IMR-90 (cell line): ENCODE data around the gene SH2D1B. TPM values are rescaled to one million over a fixed set of nuclear protein-coding genes. Genes with fewer than 3 reads are reported as not detected.

Experiments
- ATAC-seq: fragments of 200-7000 bp; cut with Tn5 transposase; 2 replicates; pipeline ENCODE4 v1.9.1; 2020; ENCODE audit warnings: low read depth, mild to moderate bottlenecking, moderate library complexity
- BruUV-seq: library from RNA; stranded (reverse); fragments of 400-500 nt; replicated peaks from 2 replicates; lab custom pipeline; 2021; lab: Mats Ljungman, UMichigan
- CTCF ChIA-PET: fragments of 300-600 bp; formaldehyde crosslinking; extraction: SDS; loops from one replicate; lab custom pipeline; 2021; ENCODE audit warnings: antibody characterized with exemption; lab: Yijun Ruan, JAX
- POLR2A ChIA-PET: fragments of 300-600 bp; sonication (Branson Sonifier 250); formaldehyde crosslinking; loops from one replicate; lab custom pipeline; 2022; ENCODE audit warnings: antibody characterized with exemption; ENCODE audit not compliant: unreplicated experiment; lab: Charles Lee
- DNase-seq: peaks from one replicate; pipeline ENCODE4 v3.0.0; 2013
- H2AFZ ChIP-seq: replicated peaks from 2 replicates; pipeline ENCODE3; 2013; ENCODE audit warnings: low read length, mild to moderate bottlenecking; ENCODE audit not compliant: poor library complexity
- H2AK5ac ChIP-seq: 2 replicates; pipeline ENCODE4 v1.6.1; 2013; ENCODE audit warnings: low read depth, low read length, inconsistent platforms
- H2AK9ac ChIP-seq: replicated peaks from 2 replicates; pipeline ENCODE3; 2013; ENCODE audit warnings: mild to moderate bottlenecking, low read depth, low read length, moderate library complexity; ENCODE audit not compliant: poor library complexity
- H2BK120ac ChIP-seq: 2 replicates; pipeline ENCODE4 v1.6.1; 2013; ENCODE audit warnings: low read depth, low read length, inconsistent platforms
- H2BK15ac ChIP-seq: 3 replicates; pipeline ENCODE4 v1.6.1; 2013; ENCODE audit warnings: low read depth, low read length, inconsistent platforms
- H2BK20ac ChIP-seq: 2 replicates; pipeline ENCODE4 v1.6.1; 2013; ENCODE audit warnings: low read depth, mild to moderate bottlenecking, inconsistent platforms, low read length, moderate library complexity
- H2BK5ac ChIP-seq: 2 replicates; pipeline ENCODE4 v1.6.1; 2013; ENCODE audit warnings: mild to moderate bottlenecking, low read depth, low read length, inconsistent platforms; ENCODE audit not compliant: poor library complexity, severe bottlenecking
- H3K14ac ChIP-seq: replicated peaks from 2 replicates; pipeline ENCODE4 v1.6.1; 2013; ENCODE audit warnings: low read depth, low read length, inconsistent platforms
- H3K18ac ChIP-seq: 2 replicates; pipeline ENCODE4 v1.6.1; 2013; ENCODE audit warnings: low read depth, low read length, control low read depth
- H3K23ac ChIP-seq: 2 replicates; pipeline ENCODE4 v1.6.1; 2013; ENCODE audit warnings: low read depth, low read length, inconsistent platforms
- H3K27ac ChIP-seq: 2 replicates; pipeline ENCODE4 v1.5.1; 2013; ENCODE audit warnings: mild to moderate bottlenecking, control low read depth, low read length; ENCODE audit not compliant: insufficient read depth
- H3K27me3 ChIP-seq: 2 replicates; pipeline ENCODE4 v1.6.1; 2013; ENCODE audit warnings: low read length; ENCODE audit not compliant: control insufficient read depth, insufficient read depth
- H3K36me3 ChIP-seq: 2 replicates; pipeline ENCODE4 v1.6.1; 2013; ENCODE audit warnings: low read length, mixed read lengths; ENCODE audit not compliant: control insufficient read depth, insufficient read depth
- H3K4ac ChIP-seq: 2 replicates; pipeline ENCODE4 v1.6.1; 2013; ENCODE audit warnings: low read depth, low read length, inconsistent platforms
- H3K4me1 ChIP-seq: 2 replicates; pipeline ENCODE4 v1.6.1; 2013; ENCODE audit warnings: low read length, mixed read lengths; ENCODE audit not compliant: control insufficient read depth, insufficient read depth
- H3K4me2 ChIP-seq: 2 replicates; pipeline ENCODE4 v1.6.1; 2013; ENCODE audit warnings: low read depth, mild to moderate bottlenecking, control low read depth, low read length, moderate library complexity
- H3K4me3 ChIP-seq: 2 replicates; pipeline ENCODE4 v1.5.1; 2013; ENCODE audit warnings: low read depth, mild to moderate bottlenecking, control low read depth, low read length, moderate library complexity; ENCODE audit not compliant: insufficient read depth
- H3K56ac ChIP-seq: 2 replicates; pipeline ENCODE4 v1.6.1; 2013; ENCODE audit warnings: low read length, inconsistent platforms; ENCODE audit not compliant: insufficient read depth; ENCODE audit errors: extremely low read depth
- H3K79me1 ChIP-seq, 2 experiments: 2 replicates each; pipeline ENCODE4 v1.6.1; 2013; ENCODE audit warnings: low read length in 2 of 2, inconsistent platforms in 1 of 2, low read depth in 1 of 2
- H3K9ac ChIP-seq: 2 replicates; pipeline ENCODE4 v1.6.1; 2013; ENCODE audit warnings: low read depth, low read length, control low read depth
- H3K9me1 ChIP-seq: 2 replicates; pipeline ENCODE4 v1.6.1; 2013; ENCODE audit warnings: low read length, inconsistent platforms; ENCODE audit not compliant: insufficient read depth
- H3K9me3 ChIP-seq: 2 replicates; pipeline ENCODE4 v1.6.1; 2013; ENCODE audit warnings: low read length; ENCODE audit not compliant: control insufficient read depth, insufficient read depth
- H4K20me1 ChIP-seq: 2 replicates; pipeline ENCODE4 v1.6.1; 2013; ENCODE audit warnings: low read length, inconsistent platforms; ENCODE audit not compliant: insufficient read depth
- H4K5ac ChIP-seq: 2 replicates; pipeline ENCODE4 v1.6.1; 2013; ENCODE audit warnings: mild to moderate bottlenecking, low read depth, low read length, control low read depth
- H4K8ac ChIP-seq, 2 experiments: 2 replicates each; pipeline ENCODE4 v1.6.1; 2013; ENCODE audit warnings: low read depth in 2 of 2, low read length in 2 of 2, control low read depth in 1 of 2, inconsistent platforms in 1 of 2
- H4K91ac ChIP-seq: 2 replicates; pipeline ENCODE4 v1.6.1; 2013; ENCODE audit warnings: low read depth, low read length, inconsistent platforms; ENCODE audit not compliant: insufficient read depth
- BHLHE40 ChIP-seq: fragments of 150-350 bp; IDR thresholded peaks from 2 replicates; pipeline ENCODE4 v1.6.1; 2016; ENCODE audit warnings: mild to moderate bottlenecking, low read depth, low read length
- CEBPB ChIP-seq: IDR thresholded peaks from 2 replicates; pipeline ENCODE4 v1.6.1; 2012; ENCODE audit warnings: low read depth, low read length, improper control_type of control experiment
- CHD1 ChIP-seq: IDR thresholded peaks from 2 replicates; pipeline ENCODE4 v1.6.1; 2012; ENCODE audit warnings: low read depth, low read length, improper control_type of control experiment
- FOS ChIP-seq: fragments of 150-350 bp; IDR thresholded peaks from 2 replicates; pipeline ENCODE4 v1.6.1; 2016; ENCODE audit warnings: low read depth, low read length
- MAFK ChIP-seq: IDR thresholded peaks from 2 replicates; pipeline ENCODE4 v1.6.1; 2012; ENCODE audit warnings: low read depth, low read length, improper control_type of control experiment
- MAZ ChIP-seq: IDR thresholded peaks from 2 replicates; pipeline ENCODE4 v1.6.1; 2012; ENCODE audit warnings: low read depth, mild to moderate bottlenecking, low read length, improper control_type of control experiment, moderate library complexity, borderline replicate concordance
- MXI1 ChIP-seq: IDR thresholded peaks from 2 replicates; pipeline ENCODE4 v1.6.1; 2012; ENCODE audit warnings: low read depth, mild to moderate bottlenecking, low read length, moderate library complexity, borderline replicate concordance
- NFE2L2 ChIP-seq: fragments of 150-350 bp; IDR thresholded peaks from 2 replicates; pipeline ENCODE4 v1.6.1; 2016; ENCODE audit warnings: low read depth, mild to moderate bottlenecking, low read length
- POLR2A ChIP-seq: IDR thresholded peaks from 2 replicates; pipeline ENCODE4 v1.6.1; 2012; ENCODE audit warnings: mild to moderate bottlenecking, low read depth, low read length
- RAD21 ChIP-seq: IDR thresholded peaks from 2 replicates; pipeline ENCODE4 v1.6.1; 2012; ENCODE audit warnings: low read length, improper control_type of control experiment
- RCOR1 ChIP-seq: IDR thresholded peaks from 2 replicates; pipeline ENCODE4 v1.6.1; 2012; ENCODE audit warnings: mild to moderate bottlenecking, low read length, improper control_type of control experiment; ENCODE audit not compliant: insufficient replicate concordance
- RFX5 ChIP-seq: IDR thresholded peaks from 2 replicates; pipeline ENCODE4 v1.8.0; 2012; ENCODE audit warnings: low read depth, mild to moderate bottlenecking, low read length, moderate library complexity
- SMC3 ChIP-seq: fragments of 150-350 bp; IDR thresholded peaks from 2 replicates; pipeline ENCODE4 v1.6.1; 2016; ENCODE audit warnings: low read depth, mild to moderate bottlenecking, antibody characterized with exemption, low read length, moderate library complexity
- WGBS, 2 experiments: methylation state at CpG; one replicate each; pipeline versions ENCODE4 v1.1.5 to v1.1.7; 2013; ENCODE audit warnings: missing lambda C conversion rate in 2 of 2; ENCODE audit not compliant: insufficient read length in 1 of 2; ENCODE audit errors: extremely low coverage in 2 of 2; 5-methylcytosine and 5-hydroxymethylcytosine counted together
- dilution Hi-C: fragments of 300-500 bp; cut with HindIII; formaldehyde crosslinking; loops from one replicate; pipeline ENCODE4 v1.14.3; 2018; ENCODE audit warnings: low sequenced_read_pairs; ENCODE audit not compliant: unreplicated experiment
- in situ Hi-C: fragments of 300-500 bp; cut with MboI; formaldehyde crosslinking; loops from 3 replicates; pipeline ENCODE4 v1.14.3; 2019; ENCODE audit warnings: low sequenced_read_pairs, inconsistent platforms, mixed read lengths
- intact Hi-C: fragments of 100-400 bp; cut with micrococcal nuclease; formaldehyde crosslinking; loops from 2 replicates; pipeline ENCODE4 v1.10.0; 2022
- polyA plus RNA-seq, 3 experiments: library from polyadenylated mRNA; depleted of rRNA; stranded (reverse); fragments of >200 nt; gene quantifications; 2 replicates each; pipeline ENCODE4 v1.2.3, GENCODE V29; 2012; ENCODE audit warnings: low replicate concordance in 1 of 3
- total RNA-seq: library from RNA; depleted of rRNA; stranded (reverse); fragments of >200 nt; gene quantifications from 2 replicates; pipeline ENCODE4 v1.2.3, GENCODE V29; 2012
- TF ChIP-seq, protein P1 (sequence below): fragments of 150-350 bp; IDR thresholded peaks from 2 replicates; pipeline ENCODE4 v1.6.1; 2017; ENCODE audit warnings: mild to moderate bottlenecking, antibody characterized with exemption, low read length, low read depth
- TF ChIP-seq, protein P2 (sequence below): fragments of 150-350 bp; IDR thresholded peaks from 2 replicates; pipeline ENCODE4 v1.6.1; 2016; ENCODE audit warnings: low read depth, mild to moderate bottlenecking, low read length, moderate library complexity, borderline replicate concordance
- TF ChIP-seq, protein P3 (sequence below): conservative IDR thresholded peaks from 2 replicates; pipeline ENCODE4 v1.5.1; 2012; ENCODE audit warnings: mild to moderate bottlenecking, low read depth, low read length, improper control_type of control experiment

The SH2D1B gene
- total and polyA plus RNA-seq, 2 of the 4 experiments (the other 2 are of a cell fraction): 0.03 to 0.18 TPM

DNA sequence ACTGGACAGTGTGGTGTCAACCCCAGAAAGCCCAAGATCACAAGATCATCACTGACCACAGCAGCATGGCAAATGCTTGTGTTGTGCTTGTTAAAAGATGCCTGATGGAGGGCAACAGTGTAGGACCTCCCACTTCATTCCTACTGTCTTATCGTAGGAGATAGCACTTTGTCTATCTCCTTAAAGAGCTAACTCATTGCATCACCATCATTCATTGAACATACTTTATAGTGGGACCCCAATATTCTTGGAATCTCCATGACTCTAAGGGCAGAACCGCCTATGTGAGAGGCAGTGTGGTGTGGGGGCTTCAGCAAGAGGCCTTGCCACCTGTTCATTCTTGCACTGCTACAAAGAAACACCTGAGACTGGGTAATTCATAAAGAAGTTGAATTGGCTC is 5.0 kb upstream of the SH2D1B start:
- no peak overlapping the region for H3K4me2 ChIP-seq
- no peak overlapping the region for H3K4ac ChIP-seq
- H3K27ac ChIP-seq: no peak overlapping the region
- no peak overlapping the region for H2BK5ac ChIP-seq
- in situ Hi-C loops: no loop called here
- H3K9ac ChIP-seq: no peak overlapping the region
- H3K56ac ChIP-seq: no peak overlapping the region
- DNase-seq (no peak), ATAC-seq (no peak)
- POLR2A ChIA-PET: no interaction called here
- dilution Hi-C loops: no loop called here
- no peak overlapping the region for H2BK15ac ChIP-seq
- H3K79me1 ChIP-seq: no peaks in the 10 kb centered on the region
- WGBS, 2 experiments: no CpG with 5 or more reads among the region's 2 CpGs
- intact Hi-C loops: no loop called here
- no peak overlapping the region for H4K91ac ChIP-seq
- H2BK120ac ChIP-seq: no peak overlapping the region
- H3K18ac ChIP-seq: no peak overlapping the region
- H3K27me3 ChIP-seq: peaks cover 4% of the 10 kb centered on the region; the same call in 1 of the 2 replicates
- H2BK20ac ChIP-seq: no peak overlapping the region
- H4K5ac ChIP-seq: no peak overlapping the region
- H3K4me3 ChIP-seq: no peak overlapping the region
- no peak overlapping the region for H2AK5ac ChIP-seq
- no peaks in the 10 kb centered on the region; the same call in 1 of the 2 replicates for H3K4me1 ChIP-seq
- no peaks in the 10 kb centered on the region for H4K20me1 ChIP-seq
- no peaks in the 10 kb centered on the region for H3K9me3 ChIP-seq
- TF ChIP-seq, protein P1, sequence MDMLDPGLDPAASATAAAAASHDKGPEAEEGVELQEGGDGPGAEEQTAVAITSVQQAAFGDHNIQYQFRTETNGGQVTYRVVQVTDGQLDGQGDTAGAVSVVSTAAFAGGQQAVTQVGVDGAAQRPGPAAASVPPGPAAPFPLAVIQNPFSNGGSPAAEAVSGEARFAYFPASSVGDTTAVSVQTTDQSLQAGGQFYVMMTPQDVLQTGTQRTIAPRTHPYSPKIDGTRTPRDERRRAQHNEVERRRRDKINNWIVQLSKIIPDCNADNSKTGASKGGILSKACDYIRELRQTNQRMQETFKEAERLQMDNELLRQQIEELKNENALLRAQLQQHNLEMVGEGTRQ: no peak
- TF ChIP-seq MXI1: no peak
- TF ChIP-seq, protein P2, sequence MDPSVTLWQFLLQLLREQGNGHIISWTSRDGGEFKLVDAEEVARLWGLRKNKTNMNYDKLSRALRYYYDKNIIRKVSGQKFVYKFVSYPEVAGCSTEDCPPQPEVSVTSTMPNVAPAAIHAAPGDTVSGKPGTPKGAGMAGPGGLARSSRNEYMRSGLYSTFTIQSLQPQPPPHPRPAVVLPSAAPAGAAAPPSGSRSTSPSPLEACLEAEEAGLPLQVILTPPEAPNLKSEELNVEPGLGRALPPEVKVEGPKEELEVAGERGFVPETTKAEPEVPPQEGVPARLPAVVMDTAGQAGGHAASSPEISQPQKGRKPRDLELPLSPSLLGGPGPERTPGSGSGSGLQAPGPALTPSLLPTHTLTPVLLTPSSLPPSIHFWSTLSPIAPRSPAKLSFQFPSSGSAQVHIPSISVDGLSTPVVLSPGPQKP: no peak
- TF ChIP-seq POLR2A: no peak
- TF ChIP-seq FOS: no peak
- TF ChIP-seq, protein P3, sequence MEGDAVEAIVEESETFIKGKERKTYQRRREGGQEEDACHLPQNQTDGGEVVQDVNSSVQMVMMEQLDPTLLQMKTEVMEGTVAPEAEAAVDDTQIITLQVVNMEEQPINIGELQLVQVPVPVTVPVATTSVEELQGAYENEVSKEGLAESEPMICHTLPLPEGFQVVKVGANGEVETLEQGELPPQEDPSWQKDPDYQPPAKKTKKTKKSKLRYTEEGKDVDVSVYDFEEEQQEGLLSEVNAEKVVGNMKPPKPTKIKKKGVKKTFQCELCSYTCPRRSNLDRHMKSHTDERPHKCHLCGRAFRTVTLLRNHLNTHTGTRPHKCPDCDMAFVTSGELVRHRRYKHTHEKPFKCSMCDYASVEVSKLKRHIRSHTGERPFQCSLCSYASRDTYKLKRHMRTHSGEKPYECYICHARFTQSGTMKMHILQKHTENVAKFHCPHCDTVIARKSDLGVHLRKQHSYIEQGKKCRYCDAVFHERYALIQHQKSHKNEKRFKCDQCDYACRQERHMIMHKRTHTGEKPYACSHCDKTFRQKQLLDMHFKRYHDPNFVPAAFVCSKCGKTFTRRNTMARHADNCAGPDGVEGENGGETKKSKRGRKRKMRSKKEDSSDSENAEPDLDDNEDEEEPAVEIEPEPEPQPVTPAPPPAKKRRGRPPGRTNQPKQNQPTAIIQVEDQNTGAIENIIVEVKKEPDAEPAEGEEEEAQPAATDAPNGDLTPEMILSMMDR: no peak
- TF ChIP-seq RFX5: no peak
- TF ChIP-seq BHLHE40: no peak
- TF ChIP-seq RCOR1: no peak
- TF ChIP-seq MAFK: no peak
- no peak for TF ChIP-seq CHD1
- TF ChIP-seq RAD21: no peak
- TF ChIP-seq SMC3: no peak
- no peak for TF ChIP-seq CEBPB
- no peak for TF ChIP-seq MAZ
- TF ChIP-seq NFE2L2: no peak
- H3K9me1 ChIP-seq: no peaks in the 10 kb centered on the region
- no TSS peak for BruUV-seq
- no peak overlapping the region for H3K23ac ChIP-seq
- H3K14ac ChIP-seq: no peak overlapping the region
- H2AK9ac ChIP-seq: no peak overlapping the region
- no peak overlapping the region for H2AFZ ChIP-seq
- no peaks in the 10 kb centered on the region for H3K36me3 ChIP-seq
- CTCF ChIA-PET: no interaction called here
- H4K8ac ChIP-seq: no peak overlapping the region
